OCI-M2 (cell line): ENCODE results near the gene SLC22A1.
"Not testable (repeated sequence)": the region's sequence is repeated elsewhere in the genome, so short reads cannot be mapped to it uniquely, and the experiment has no call there.

ENCODE experiments used
- DNase-seq: peaks from one replicate; lab custom pipeline; 2025; ENCODE audit not compliant: unreplicated experiment; lab: John Stamatoyannopoulos, UW

The SLC22A1 gene

GRCh38 chr6:160093061-160093460, 28.6 kb upstream of the SLC22A1 start:
- no peak for DNase-seq

- DNase-seq: no peak
Measured at GRCh38 chr6:160093946-160094345, 27.7 kb upstream of the SLC22A1 start.

DNA sequence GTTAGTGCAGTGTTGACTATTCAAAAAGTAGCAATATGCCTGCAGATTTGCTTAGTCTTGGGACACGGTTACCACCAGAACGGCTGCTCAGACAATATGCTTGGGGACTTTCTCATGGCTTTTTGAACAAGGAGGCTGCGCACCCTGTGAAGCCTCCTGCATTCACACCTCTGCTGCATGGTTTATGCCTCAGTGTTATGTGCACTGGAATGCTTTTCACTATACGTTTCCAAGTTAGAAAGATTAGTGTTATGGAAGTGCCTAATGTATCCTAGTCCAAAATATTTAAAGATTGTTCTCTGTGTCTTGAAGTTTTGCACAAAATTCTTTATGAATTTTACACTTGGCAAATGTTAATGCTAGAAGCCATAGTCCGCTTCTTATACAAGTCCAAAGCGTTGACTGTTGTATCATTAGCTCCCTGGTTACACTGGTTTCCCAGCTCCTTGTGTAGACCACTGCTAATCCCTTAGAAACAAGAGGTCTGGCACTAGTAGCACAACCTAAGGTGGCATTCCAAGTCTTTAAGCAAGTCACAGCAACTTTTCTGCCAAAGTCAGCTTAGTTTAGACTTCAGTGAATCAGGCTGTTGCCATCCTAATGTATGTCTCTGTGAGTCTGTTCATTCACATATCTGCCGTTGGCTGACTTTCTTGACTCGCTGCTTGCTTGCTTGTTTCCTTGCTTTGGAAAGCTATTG, 26.3 kb upstream of the SLC22A1 start:
- no peak for DNase-seq

DNA sequence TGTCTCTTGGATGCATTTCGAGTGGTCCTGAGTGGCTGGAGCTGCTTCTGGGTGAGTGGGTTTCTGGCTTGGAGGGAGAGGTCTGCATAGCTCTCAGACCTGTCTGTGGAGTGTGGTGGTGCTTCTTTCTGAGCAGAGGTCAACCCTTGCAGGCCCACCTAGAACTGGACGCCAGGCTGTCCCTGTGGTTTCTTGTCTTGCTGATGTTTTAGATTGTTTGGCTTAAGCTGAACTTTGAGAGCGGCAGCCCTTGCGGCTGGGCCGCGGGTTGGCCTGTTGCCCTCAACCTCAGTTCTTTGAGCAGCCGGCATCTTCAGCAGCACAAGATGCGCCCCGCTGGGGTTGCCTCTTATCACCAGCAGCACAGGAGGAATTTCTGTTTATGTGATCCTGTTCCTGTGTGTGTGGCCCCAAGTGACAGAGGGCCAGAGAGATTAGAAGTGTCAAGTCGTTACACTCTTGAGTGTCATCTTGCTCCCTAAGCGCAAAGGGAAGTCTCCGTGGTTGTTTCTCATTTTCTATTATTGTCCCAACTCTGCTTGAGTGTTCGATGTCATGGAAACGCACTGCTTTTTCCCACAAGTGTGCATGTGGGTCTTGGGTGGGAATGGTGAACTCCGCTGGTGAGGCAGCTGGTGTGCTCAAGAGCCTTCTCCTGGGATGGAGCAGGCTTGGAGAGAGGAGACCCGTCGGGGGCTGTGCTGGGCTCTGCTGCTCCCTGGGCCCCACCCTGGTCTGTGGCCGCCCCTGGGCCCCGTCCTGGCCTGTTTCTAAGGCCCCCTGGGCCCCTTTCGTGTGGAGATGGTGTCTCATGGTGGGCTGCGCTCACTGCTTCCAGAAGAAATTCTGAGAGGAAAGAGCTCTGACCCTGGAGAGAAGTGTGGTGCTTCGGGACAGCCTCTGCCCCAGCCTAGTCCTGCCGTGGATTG, 20.1 kb upstream of the SLC22A1 start:
- peak; percentile 94 for DNase-seq

DNA sequence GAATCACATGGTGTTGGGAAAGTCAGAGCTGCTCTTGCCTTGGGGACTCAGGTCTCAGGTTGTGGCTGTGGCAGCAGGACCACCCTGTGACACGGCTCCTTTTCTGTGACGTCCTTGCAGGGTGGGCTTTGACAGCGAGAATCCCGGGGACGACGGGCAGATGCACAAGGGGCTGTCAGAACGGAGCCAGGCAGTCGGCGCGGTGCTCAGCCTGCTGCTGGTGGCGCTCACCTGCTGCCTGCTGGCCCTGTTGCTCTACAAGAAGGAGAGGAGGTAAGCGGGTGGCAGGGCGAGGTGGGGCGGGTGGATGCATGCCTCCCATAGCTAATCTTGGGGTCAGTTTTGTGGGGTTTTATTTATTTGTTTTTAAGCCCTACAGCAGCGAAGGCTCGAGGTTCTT, 19.2 kb upstream of the SLC22A1 start:
- no peak for DNase-seq

DNA sequence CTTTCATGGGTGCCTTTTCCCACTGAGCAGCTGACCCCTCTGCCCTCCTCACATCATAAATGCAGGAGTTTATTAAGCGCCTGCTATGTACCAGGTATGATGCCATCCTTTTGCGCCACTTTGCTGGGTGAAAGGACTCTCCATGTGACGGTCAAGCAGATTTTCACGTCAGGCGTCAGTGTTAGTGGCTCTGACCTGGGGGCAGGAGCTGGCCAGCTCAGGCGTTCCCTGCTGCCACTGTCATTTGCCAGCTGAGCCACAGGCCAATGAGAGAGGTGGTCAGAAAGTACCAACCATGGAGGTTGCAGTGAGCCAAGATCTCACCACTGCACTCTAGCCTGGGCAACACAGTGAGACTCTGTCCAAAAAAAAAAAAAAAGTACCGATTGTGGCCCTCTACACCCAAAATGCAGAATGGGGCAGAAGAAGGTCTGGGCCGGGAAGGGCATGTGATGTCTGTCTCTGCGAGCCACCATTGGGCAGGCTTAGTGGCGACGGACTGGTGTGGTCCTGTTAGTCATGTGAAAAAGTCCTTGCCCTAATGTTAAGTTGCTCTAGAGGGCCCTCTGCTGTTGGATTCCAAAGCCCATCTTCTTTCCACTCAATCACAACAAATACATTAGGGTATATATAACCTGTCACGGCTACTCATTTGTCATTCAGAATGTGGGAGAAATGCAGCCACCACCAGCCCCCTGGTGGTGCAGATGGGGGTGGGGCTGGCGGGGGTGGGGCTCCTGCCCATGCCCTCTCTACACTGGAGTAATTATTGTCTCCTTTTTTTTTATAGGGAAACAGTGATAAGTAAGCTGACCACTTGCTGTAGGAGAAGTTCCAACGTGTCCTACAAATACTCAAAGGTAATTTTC, 18.4 kb upstream of the SLC22A1 start:
- no peak for DNase-seq

GRCh38 chr6:160103825-160104100, 17.9 kb upstream of the SLC22A1 start:
- DNase-seq: no peak

DNA sequence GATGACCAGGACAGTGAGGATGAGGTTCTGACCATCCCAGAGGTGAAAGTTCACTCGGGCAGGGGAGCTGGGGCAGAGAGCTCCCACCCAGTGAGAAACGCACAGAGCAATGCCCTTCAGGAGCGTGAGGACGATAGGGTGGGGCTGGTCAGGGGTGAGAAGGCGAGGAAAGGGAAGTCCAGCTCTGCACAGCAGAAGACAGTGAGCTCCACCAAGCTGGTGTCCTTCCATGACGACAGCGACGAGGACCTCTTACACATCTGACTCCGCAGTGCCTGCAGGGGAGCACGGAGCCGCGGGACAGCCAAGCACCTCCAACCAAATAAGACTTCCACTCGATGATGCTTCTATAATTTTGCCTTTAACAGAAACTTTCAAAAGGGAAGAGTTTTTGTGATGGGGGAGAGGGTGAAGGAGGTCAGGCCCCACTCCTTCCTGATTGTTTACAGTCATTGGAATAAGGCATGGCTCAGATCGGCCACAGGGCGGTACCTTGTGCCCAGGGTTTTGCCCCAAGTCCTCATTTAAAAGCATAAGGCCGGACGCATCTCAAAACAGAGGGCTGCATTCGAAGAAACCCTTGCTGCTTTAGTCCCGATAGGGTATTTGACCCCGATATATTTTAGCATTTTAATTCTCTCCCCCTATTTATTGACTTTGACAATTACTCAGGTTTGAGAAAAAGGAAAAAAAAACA, 16.6 kb upstream of the SLC22A1 start:
- DNase-seq: no peak

- no peak for DNase-seq
Measured at GRCh38 chr6:160106010-160106409, 15.6 kb upstream of the SLC22A1 start.

GRCh38 chr6:160106701-160107100, 14.9 kb upstream of the SLC22A1 start:
- DNase-seq: no peak

DNA sequence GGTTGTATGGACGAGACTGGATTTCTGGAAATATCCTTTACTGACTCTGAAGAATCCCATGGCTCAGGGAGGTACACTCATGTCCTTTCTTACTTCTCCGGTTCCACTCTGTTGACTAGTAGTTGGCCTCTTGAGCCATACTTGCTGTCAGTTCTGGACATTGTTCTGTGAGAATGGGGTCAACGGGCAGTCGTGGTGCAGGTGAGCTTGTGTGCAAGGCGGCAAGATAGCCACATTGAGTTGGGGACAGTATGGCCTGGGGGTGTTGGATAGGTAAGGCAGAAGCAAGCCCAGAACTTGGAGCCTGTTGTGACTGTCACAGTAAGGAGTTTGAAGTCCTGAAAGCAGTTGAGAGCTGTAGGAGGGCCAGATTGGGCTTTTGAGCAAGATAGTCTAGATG, 13.5 kb upstream of the SLC22A1 start:
- no peak for DNase-seq

GRCh38 chr6:160110586-160111123, 11.0 kb upstream of the SLC22A1 start:
- DNase-seq: no peak

DNA sequence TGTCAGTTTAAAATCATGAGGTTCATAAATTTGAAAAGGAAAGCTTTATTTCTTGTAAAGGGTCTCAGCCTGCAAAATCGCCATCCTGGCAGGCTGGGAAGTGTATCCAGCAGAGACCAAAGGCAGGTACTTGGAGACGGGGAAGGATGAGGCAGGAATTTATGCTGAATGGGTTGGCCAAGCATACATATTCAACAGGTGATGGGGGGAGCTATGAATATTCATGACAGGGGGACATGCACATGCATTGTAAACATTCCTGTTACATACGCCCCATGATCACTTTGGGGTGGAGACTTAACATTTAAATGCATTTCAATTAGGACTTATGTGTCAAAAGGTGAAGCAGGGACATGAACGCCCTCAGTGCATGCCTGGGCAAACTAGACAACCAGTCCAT, 9.8 kb upstream of the SLC22A1 start:
- no peak for DNase-seq

DNA sequence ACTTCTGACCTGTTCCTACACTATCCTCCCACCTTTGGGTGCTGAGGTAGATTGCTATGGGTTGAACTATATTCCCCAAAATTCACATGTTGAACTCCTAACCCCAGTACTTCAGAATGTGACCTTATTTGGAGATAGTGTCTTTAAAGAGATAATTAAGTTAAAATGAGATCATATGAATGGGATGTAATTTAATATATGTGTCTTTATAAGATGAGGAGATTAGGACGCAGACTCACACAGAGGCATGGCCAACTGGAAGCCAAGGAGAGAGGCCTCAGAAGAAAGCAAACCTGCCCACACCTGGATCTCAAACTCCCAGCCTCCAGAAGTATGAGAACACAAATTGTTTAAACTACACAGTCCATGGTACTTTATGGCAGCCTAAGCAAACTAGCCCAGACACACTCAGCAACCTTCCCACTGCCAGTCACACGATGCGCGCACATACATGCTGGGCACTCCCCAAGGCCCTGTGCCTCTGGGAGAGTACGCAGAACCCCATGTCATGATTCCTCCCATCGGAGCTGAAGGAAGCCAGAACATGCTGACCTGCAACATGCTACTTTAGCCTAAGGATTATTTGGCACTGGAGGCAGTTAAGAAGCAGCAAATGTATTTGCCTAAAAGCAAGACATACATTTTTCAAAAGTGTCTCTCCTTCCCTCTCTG, 8.9 kb upstream of the SLC22A1 start:
- DNase-seq: no peak

- DNase-seq: not testable (repeated sequence)
Measured at GRCh38 chr6:160114536-160114935, 7.1 kb upstream of the SLC22A1 start.

GRCh38 chr6:160115421-160115820, 6.2 kb upstream of the SLC22A1 start:
- DNase-seq: no peak

DNA sequence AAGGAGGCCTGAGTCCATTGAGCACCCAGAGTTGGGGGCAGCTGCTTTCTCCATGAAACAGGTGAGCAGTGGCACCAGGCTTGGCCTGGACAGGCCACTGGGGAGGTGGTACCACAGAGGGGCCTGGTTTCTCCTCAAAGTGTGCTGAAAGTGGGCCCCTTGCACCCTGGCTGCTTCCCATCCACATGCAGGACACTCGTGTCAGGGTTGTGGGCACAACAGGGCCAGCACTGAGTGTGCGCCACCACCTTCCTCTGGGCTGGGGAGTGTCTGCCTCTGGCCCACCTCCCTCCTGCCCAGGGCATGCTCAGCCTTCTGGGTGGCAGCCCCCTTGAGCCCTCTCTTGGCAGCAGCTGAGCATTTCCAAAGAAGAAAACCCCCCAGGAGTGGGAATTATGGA, 5.2 kb upstream of the SLC22A1 start:
- DNase-seq: no peak

GRCh38 chr6:160117137-160117536, 4.5 kb upstream of the SLC22A1 start:
- no peak for DNase-seq

DNA sequence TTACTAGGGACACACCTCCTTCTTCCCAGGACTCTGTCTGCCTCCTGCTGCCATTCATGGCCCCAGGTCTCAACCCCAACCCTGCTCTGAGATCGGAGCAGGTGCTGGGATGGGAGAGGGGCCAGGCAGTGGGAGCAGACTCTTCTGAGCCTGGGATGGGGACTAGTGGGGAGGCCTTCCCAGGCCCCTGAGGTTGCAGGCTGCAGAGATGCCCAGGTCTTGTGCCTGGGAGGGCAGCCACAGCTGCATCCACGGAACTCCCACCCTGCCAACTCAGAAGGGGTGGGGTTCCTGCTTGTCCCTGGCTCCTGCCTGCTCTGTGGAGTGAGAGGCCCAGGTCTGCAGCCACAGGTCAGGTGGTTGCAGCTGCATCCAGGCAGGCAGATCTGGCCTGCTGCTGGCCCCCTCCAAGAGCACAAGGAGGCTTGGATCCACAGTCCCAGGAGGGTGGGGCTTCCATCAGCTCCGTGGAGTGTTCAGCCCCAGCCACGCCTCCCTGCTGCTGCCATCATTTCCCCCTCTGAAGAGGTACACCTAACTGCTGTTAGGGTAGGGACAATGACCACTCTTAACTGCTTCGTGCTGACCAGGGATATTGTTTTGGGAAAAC, 2.9 kb upstream of the SLC22A1 start:
- DNase-seq: no peak

GRCh38 chr6:160120087-160120486, 1.5 kb upstream of the SLC22A1 start:
- DNase-seq: no peak
